GM21529 (cell line): ENCODE results near the gene INSIG2.
A peak's percentile ranks its signal among the peaks of the same experiment; 100 is the strongest.

Experiments
- ATAC-seq: cut with Tn5 transposase; IDR thresholded peaks from one replicate; pipeline ENCODE4 v1.9.1; 2021; ENCODE audit not compliant: unreplicated experiment

The INSIG2 gene

GRCh38 chr2:118098307-118099030, 10.2 kb downstream of the INSIG2 start:
- no peak for ATAC-seq

GRCh38 chr2:118102433-118103082, 14.3 kb downstream of the INSIG2 start:
- no peak for ATAC-seq

GRCh38 chr2:118103951-118104940, 16.0 kb downstream of the INSIG2 start:
- ATAC-seq = peak; percentile 96

- no peak for ATAC-seq
Observed at GRCh38 chr2:118105497-118105896, 17.2 kb downstream of the INSIG2 start.

- ATAC-seq = no peak
Observed at GRCh38 chr2:118106926-118107325, 18.7 kb downstream of the INSIG2 start.

DNA sequence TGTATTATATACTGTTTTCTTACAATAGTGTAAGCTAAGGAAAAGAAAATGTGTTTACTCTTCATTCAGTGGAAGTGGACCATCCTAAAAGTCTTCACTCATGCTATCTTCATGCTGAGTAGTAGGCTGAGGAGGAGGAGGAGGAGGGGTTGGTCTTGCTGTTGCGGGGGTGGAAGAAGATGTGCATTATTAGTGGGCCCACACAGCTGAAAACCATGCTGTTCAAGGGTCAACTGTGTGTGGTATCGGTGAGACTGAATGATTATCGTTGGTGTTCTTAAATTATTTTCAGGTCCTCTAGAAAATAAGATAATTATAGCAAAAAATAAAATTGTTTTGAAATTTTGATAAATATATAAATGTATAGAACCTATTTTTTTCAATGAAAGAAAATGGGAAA, 22.0 kb downstream of the INSIG2 start:
- ATAC-seq = no peak

DNA sequence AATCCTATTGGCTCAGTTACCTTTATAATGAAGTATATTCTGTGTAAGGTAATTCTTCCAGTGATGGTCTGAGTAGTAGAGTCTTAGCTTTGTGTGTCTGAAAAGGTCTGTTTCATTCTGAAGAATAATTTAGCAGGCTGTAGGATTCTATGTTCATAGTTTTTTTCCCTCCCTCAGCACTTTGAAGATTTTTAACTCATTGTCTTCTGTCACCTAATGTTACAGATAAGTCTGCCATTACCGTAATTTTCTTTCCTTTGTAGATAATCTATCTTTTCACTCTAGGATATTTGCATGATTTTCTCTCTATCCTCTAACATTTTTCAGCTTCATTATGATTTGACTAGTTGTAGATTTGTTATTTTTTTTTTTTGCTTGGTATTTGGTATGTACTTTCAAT, 22.7 kb downstream of the INSIG2 start:
- no peak for ATAC-seq

- no peak for ATAC-seq
Observed at GRCh38 chr2:118112771-118113334, 24.6 kb downstream of the INSIG2 start.

- ATAC-seq = no peak
Observed at GRCh38 chr2:118114863-118115262, 26.6 kb downstream of the INSIG2 start.

- ATAC-seq = no peak
Observed at GRCh38 chr2:118115761-118116160, 27.5 kb downstream of the INSIG2 start.

- ATAC-seq = no peak
Observed at GRCh38 chr2:118118479-118118878, 30.2 kb downstream of the INSIG2 start.

DNA sequence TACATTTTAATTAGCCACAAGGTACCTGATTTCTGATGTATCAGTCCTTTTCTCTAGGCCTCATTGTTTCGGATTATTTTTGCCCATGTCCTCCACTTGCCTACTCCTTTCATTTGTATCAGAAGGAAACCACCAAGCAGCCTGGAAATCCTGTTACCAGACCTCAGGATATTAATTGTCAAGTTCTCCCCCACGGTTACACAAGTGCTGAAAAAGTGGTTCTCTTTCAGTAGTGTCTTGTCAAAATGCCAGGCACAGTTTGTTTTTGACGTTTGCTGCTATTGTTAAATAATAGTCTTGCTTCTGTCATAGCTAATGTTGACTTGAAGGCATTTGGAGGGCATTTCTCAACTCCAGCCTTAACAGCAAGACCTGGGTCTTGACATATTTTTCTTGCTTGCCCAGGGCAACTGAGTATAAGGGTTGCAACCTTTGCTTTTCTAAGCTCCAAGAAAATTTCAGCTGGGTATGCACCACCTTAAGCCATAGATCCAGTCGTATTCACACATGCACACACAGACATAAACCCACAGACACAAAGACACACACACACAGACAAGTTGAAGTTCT, 31.0 kb downstream of the INSIG2 start:
- ATAC-seq = no peak

GRCh38 chr2:118119761-118120400, 31.6 kb downstream of the INSIG2 start:
- no peak for ATAC-seq

GRCh38 chr2:118120401-118120780, 32.1 kb downstream of the INSIG2 start:
- no peak for ATAC-seq

DNA sequence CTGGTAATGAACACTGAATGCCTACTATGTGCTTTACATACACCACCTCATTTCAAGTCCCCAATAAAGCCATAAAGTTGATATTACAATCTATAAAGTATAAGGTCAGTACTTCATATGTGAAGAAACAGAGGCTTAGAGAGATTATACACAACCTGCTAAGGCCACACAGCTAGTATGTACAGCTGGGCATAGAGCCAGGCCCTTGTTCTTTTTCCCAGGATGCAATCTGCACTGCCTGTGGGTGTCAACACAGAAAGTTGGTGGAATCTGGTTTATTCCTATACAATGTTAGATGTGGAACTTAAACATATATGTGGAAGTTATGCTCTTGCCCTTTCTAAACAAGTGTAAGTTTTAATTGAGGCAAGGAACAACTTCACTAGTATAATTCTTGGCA, 32.8 kb downstream of the INSIG2 start:
- no peak for ATAC-seq

DNA sequence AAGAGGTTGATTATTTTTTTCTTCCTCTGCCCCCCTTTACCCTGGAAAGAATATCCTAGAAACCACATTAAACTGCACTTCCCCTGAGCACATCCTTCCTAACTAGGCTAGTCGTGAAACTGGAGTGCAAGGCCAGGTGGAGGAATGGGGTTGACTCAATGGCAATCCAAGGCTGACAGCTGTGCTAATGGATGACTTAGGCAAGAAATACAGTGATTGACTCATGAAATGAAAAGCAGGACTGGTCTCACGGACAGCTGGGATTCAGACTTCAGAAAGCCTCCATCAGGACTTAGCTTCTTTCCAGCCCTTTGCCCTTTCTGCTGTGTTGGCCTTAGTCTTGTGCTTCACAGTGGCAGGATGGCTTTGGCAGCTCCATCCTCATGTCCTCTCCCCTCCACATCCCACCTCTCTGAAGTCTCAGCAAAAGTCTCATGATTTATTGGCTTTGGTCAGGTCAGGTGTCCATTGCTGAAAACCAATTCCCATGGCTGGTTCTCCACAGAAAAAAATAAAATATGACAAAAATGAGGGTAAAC, 33.8 kb downstream of the INSIG2 start:
- ATAC-seq = no peak

DNA sequence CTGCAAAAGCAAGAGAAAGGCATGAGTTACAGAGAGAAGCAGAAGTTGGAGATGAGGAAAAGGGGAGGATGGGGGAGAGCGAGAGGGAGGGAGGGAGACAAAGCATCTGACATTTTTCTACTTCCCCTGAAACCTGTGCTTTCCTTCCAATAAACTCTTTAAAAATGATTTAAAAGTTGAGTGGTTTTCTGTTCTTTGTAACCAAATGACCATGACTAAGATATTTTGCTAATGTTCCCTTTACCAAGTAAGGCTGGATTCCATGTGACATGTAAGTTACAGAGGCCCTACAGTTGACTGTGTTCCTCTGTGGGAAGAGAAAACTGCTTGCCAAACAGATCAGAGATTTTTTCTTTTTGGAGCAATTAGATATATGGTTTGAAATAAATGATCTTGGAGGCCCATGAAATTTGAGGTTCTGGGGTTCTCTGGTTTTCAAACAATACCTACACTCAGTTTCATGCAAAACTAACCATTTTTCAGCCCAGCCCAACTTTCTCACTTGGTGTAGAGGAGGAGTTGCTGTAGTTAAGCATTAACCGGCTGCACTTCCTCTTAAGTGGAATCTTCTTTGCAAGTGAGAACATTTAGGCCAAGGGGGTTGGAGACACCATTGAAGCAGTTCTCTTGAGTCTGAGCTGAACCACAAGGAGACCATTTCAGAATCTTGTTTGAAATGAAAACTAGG, 34.5 kb downstream of the INSIG2 start:
- ATAC-seq = peak; percentile 89

- no peak for ATAC-seq
Observed at GRCh38 chr2:118123561-118124232, 35.4 kb downstream of the INSIG2 start.

DNA sequence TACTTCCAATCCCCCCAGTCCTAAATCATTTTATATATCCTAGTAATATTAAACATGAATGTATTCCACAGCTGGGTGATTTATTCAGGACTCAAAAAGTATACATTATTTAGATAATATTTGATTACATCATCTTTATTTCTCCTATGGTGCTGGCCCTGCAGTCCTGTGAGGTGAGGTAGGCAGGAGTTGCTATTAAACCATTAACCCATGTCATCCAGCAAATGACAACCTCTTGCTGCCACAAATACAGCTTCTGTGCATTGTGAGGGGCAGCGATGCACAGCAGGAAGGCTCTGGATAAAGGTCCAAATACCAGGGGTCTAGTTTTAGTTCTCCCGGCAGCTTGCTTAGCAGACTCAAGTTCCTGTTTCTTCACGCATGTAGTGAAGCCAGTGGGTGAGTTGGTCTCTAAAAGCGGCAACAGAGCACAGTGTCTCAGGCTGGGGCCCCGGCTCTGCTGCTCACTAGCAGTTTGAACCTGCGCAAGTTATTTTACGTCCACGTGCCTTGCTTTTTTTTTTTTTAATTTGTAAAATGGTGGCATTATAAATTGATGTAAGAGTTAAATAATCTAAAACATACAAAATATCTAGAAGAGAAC, 36.1 kb downstream of the INSIG2 start:
- ATAC-seq = no peak
